A673 (cell line): ENCODE measurements around the gene CDK14. TPM values are rescaled to one million over a fixed set of nuclear protein-coding genes. Genes with fewer than 3 reads are reported as not detected.
A peak's percentile ranks its signal among the peaks of the same experiment; 100 is the strongest.

Experiments
- BruUV-seq: library from RNA; stranded (reverse); fragments of 400-500 nt; replicated peaks from 2 replicates; lab custom pipeline; 2021; lab: Mats Ljungman, UMichigan
- CTCF ChIA-PET: fragments of 300-600 bp; sonication (Branson Sonifier 250); formaldehyde crosslinking; loops from one replicate; lab custom pipeline; 2022; ENCODE audit warnings: antibody characterized with exemption; lab: Charles Lee
- POLR2A ChIA-PET: fragments of 300-600 bp; sonication (Branson Sonifier 250); formaldehyde crosslinking; loops from one replicate; lab custom pipeline; 2022; ENCODE audit warnings: antibody characterized with exemption; ENCODE audit not compliant: low non-redundant PET; lab: Charles Lee
- DNase-seq: peaks from one replicate; pipeline ENCODE4 v3.0.0-alpha.2; 2015; ENCODE audit warnings: low spot score
- H3K27ac ChIP-seq: fragments of 200-600 bp; sonication (generic); 2 replicates; pipeline ENCODE4 v1.5.1; 2016; ENCODE audit warnings: mixed run types, low read depth, mild to moderate bottlenecking, mixed read lengths, antibody characterized with exemption, low read length; ENCODE audit not compliant: poor library complexity, severe bottlenecking
- H3K27me3 ChIP-seq: fragments of 200-600 bp; sonication (generic); replicated peaks from 2 replicates; pipeline ENCODE4 v1.6.1; 2017; ENCODE audit warnings: mixed run types, low read depth, mild to moderate bottlenecking, mixed read lengths, antibody characterized with exemption, low read length; ENCODE audit not compliant: insufficient read depth, poor library complexity
- H3K36me3 ChIP-seq: fragments of 200-600 bp; sonication (generic); 2 replicates; pipeline ENCODE4 v1.6.1; 2016; ENCODE audit warnings: mixed run types, mild to moderate bottlenecking, mixed read lengths, antibody characterized with exemption, low read length; ENCODE audit not compliant: insufficient read depth, poor library complexity, severe bottlenecking
- H3K4me1 ChIP-seq: fragments of 200-600 bp; sonication (generic); 2 replicates; pipeline ENCODE4 v1.6.1; 2017; ENCODE audit warnings: mixed run types, mild to moderate bottlenecking, mixed read lengths, antibody characterized with exemption, low read length; ENCODE audit not compliant: insufficient read depth, poor library complexity, severe bottlenecking
- H3K4me3 ChIP-seq: fragments of 200-600 bp; sonication (generic); 2 replicates; pipeline ENCODE4 v1.5.1; 2016; ENCODE audit warnings: low read depth, mixed run types, mild to moderate bottlenecking, mixed read lengths, low read length; ENCODE audit not compliant: poor library complexity, severe bottlenecking
- H3K9me3 ChIP-seq: fragments of 200-600 bp; sonication (generic); 2 replicates; pipeline ENCODE4 v1.6.1; 2016; ENCODE audit warnings: mixed run types, low read depth, mild to moderate bottlenecking, mixed read lengths, antibody characterized with exemption, low read length; ENCODE audit not compliant: poor library complexity, severe bottlenecking
- CTCF ChIP-seq: fragments of 300-800, 200-600 bp; sonication (generic); conservative IDR thresholded peaks from 2 replicates; pipeline ENCODE4 v1.5.1; 2017; ENCODE audit warnings: low read depth, mild to moderate bottlenecking, antibody characterized with exemption, low read length, moderate library complexity, mixed read lengths
- EZH2 ChIP-seq: fragments of 200-600 bp; sonication (generic); IDR thresholded peaks from 2 replicates; pipeline ENCODE4 v1.6.1; 2017; ENCODE audit warnings: borderline replicate concordance, low read depth, mild to moderate bottlenecking, mixed read lengths, antibody characterized with exemption, low read length; ENCODE audit not compliant: poor library complexity, severe bottlenecking
- intact Hi-C: fragments of 100-400 bp; cut with micrococcal nuclease; formaldehyde crosslinking; loops from one replicate; pipeline ENCODE4 v1.10.0; 2022; ENCODE audit not compliant: unreplicated experiment
- total RNA-seq: library from RNA; stranded (reverse); gene quantifications from 2 replicates; pipeline ENCODE4 v1.2.3, GENCODE V29; 2021

CDK14 gene
- total RNA-seq, 1 experiment from 2014 or later = 128 TPM

DNA sequence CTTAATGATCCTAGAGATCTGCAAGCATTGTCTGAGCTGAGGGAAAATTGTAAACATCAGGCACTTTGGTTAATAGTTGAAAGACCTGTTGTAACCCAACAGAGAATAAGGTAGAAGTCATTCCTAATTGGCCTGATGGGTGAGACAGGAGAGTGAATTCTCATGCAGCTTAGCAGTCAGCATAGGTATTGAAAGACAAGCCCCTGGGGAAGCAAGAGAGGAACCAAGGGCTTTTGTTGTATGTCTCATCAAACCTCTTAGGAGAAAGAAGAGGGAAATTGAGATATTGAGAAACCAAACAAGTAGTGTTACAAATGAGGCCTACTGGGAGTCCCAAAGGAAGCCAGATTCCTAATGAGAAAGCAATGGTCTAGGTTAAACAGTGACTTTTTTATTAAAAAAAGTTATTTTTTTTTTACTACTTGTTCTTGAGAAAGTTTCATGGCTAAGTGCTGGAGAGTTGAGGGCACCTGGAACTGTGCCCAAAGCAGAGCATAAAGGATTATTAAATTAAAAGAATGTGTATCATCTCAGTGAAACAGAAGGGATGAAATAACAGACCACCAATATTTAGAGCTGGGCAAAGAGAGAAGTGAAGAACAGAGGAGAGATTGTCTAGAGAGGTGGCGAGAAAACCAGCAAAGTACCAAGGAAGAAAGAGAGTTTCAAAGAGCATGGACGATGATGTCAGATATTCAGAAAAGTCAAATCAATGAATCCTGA lies 168.9 kb downstream of the CDK14 start:
- POLR2A ChIA-PET = no interaction called here
- H3K9me3 ChIP-seq = no peaks in the 10 kb centered on the region
- no TSS peak for BruUV-seq
- intact Hi-C loops = no loop called here
- peak overlapping the region; percentile 65 for H3K27ac ChIP-seq
- H3K4me3 ChIP-seq = no peak overlapping the region
- peaks cover 74% of the 10 kb centered on the region for H3K4me1 ChIP-seq
- peaks cover 3% of the 10 kb centered on the region for H3K36me3 ChIP-seq
- peak; percentile 64 for DNase-seq
- no peaks in the 10 kb centered on the region for H3K27me3 ChIP-seq
- CTCF ChIA-PET = no interaction called here
- TF ChIP-seq EZH2 = no peak
- no peak for TF ChIP-seq CTCF

DNA sequence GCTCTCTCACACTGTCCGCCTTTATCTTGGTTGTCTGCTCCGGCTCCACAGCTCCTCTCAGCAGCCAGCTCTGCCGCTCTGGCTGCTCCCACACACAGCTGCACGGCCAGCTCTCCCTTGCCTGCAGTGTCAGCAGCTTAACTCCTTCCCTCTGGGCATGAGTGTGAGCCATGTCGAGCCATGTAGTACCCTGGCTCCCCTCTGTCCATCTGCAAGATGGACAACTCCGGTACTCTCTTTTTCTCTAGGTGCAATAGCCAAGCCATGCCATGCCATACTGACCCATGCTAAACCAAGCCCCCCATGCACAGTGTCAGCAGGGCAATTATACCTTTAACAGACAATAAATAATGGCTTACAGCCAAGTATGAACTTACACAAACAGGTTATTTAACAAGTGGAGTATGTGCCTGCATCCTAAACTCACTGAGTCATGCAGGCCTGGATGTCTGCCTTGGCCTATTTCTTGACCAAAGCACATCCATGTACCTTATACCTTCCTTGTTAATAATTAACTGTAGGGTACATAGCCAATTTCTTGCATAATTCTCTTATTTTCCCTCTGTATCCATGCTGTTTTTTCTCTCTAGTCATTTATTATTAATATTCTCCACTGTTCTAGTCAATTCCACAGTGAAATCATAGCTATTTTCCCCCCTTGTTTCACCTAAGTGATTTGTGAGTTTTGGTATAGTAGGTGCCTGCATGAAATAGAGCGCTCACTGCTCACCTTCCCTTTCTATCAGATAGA lies 170.9 kb downstream of the CDK14 start:
- Histone ChIP-seq H3K4me3 (no peak overlapping the region), H3K27me3 (no peaks in the 10 kb centered on the region), H3K9me3 (no peaks in the 10 kb centered on the region), H3K36me3 (peaks cover 3% of the 10 kb centered on the region), H3K27ac (peak overlapping the region; percentile 63), H3K4me1 (peaks cover 63% of the 10 kb centered on the region)
- peak; percentile 61 for DNase-seq
- no peak for TF ChIP-seq CTCF
- no peak for TF ChIP-seq EZH2
- POLR2A ChIA-PET = no interaction called here
- CTCF ChIA-PET = no interaction called here
- no TSS peak for BruUV-seq
- intact Hi-C loops = no loop called here

DNA sequence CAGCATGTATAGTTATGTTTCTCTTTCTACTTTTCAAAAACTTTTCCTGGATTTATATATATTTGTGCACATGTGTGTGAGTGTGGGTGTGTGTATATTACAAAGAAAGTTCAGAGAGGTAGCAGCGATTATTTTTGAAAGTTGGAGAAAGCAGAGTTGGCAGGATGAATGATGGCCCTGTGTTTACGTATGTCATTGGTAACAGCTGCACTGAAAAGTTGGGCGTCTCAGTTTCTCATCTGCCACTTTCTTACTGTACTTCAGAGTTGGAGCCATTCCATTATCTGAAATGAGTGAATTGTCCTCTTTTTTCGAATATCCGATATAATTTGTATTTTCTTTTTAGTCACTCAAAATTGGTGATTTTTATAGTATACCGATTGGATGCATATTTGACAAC lies 172.2 kb downstream of the CDK14 start:
- Histone ChIP-seq H3K27me3 (no peaks in the 10 kb centered on the region), H3K4me3 (no peak overlapping the region), H3K9me3 (no peaks in the 10 kb centered on the region), H3K36me3 (peaks cover 3% of the 10 kb centered on the region), H3K27ac (no peak overlapping the region), H3K4me1 (peaks cover 63% of the 10 kb centered on the region)
- no TSS peak for BruUV-seq
- DNase-seq = no peak
- TF ChIP-seq EZH2 (no peak), CTCF (no peak)
- intact Hi-C loops = no loop called here
- POLR2A ChIA-PET = no interaction called here
- CTCF ChIA-PET = no interaction called here
